PC-9 (cell line): ENCODE measurements around the gene USP36. TPM values are rescaled to one million over a fixed set of nuclear protein-coding genes. Genes with fewer than 3 reads are reported as not detected.

Source experiments
- BruUV-seq: library from RNA; stranded (reverse); fragments of 400-500 nt; replicated peaks from 2 replicates; lab custom pipeline; 2021; lab: Mats Ljungman, UMichigan
- CTCF ChIA-PET: fragments of 300-600 bp; sonication (Branson Sonifier 250); formaldehyde crosslinking; loops from one replicate; lab custom pipeline; 2022; ENCODE audit warnings: antibody characterized with exemption; lab: Charles Lee
- POLR2A ChIA-PET: fragments of 300-600 bp; sonication (Branson Sonifier 250); formaldehyde crosslinking; loops from one replicate; lab custom pipeline; 2022; ENCODE audit warnings: antibody characterized with exemption; ENCODE audit not compliant: unreplicated experiment; lab: Charles Lee
- DNase-seq, 2 experiments: peaks; one replicate each; pipeline versions ENCODE4 v3.0.0 to v3.0.0-alpha.2; 2015 to 2022; ENCODE audit warnings: mixed read lengths in 1 of 2
- H2AFZ ChIP-seq: fragments of 200-600 bp; sonication (generic); 2 replicates; pipeline ENCODE4 v1.8.1; 2017; ENCODE audit warnings: antibody characterized with exemption
- H3F3A ChIP-seq: fragments of 200-600 bp; sonication (generic); 2 replicates; pipeline ENCODE4 v1.8.1; 2017; ENCODE audit warnings: antibody characterized with exemption, mild to moderate bottlenecking, low read depth; ENCODE audit not compliant: insufficient read depth
- H3K27ac ChIP-seq: fragments of 200-600 bp; sonication (generic); 2 replicates; pipeline ENCODE4 v1.6.1; 2016; ENCODE audit warnings: mixed run types
- H3K27me3 ChIP-seq: fragments of 200-600 bp; sonication (generic); 2 replicates; pipeline ENCODE4 v1.6.1; 2016; ENCODE audit warnings: low read depth, mixed run types; ENCODE audit not compliant: insufficient read depth
- H3K36me3 ChIP-seq: fragments of 200-600 bp; sonication (generic); 2 replicates; pipeline ENCODE4 v1.6.1; 2016; ENCODE audit warnings: low read depth, mixed run types
- H3K4me1 ChIP-seq: fragments of 200-600 bp; sonication (generic); replicated peaks from 2 replicates; pipeline ENCODE4 v1.6.1; 2016; ENCODE audit warnings: mixed run types; ENCODE audit not compliant: insufficient read depth
- H3K4me2 ChIP-seq: fragments of 200-600 bp; sonication (generic); 2 replicates; pipeline ENCODE4 v1.6.1; 2017; ENCODE audit warnings: mixed run types
- H3K4me3 ChIP-seq: fragments of 200-600 bp; sonication (generic); 2 replicates; pipeline ENCODE4 v1.6.1; 2016; ENCODE audit warnings: mixed run types
- H3K79me2 ChIP-seq: fragments of 200-600 bp; sonication (generic); 2 replicates; pipeline ENCODE4 v1.6.1; 2017; ENCODE audit warnings: low read depth, mixed run types
- H3K9me2 ChIP-seq: fragments of 200-600 bp; sonication (generic); 2 replicates; pipeline ENCODE4 v1.8.1; 2017; ENCODE audit warnings: mild to moderate bottlenecking; ENCODE audit not compliant: insufficient read depth
- H3K9me3 ChIP-seq: fragments of 200-600 bp; sonication (generic); 2 replicates; pipeline ENCODE4 v1.8.1; 2016; ENCODE audit warnings: low read depth; ENCODE audit not compliant: insufficient read depth
- H4K20me1 ChIP-seq: fragments of 200-600 bp; sonication (generic); 2 replicates; pipeline ENCODE4 v1.8.1; 2017; ENCODE audit not compliant: insufficient read depth
- CTCF ChIP-seq: fragments of 200-600 bp; sonication (generic); conservative IDR thresholded peaks from 2 replicates; pipeline ENCODE4 v1.6.1; 2017; ENCODE audit warnings: mixed run types, antibody characterized with exemption, mild to moderate bottlenecking, moderate library complexity
- EZH2 ChIP-seq: fragments of 200-600 bp; sonication (generic); IDR thresholded peaks from 2 replicates; pipeline ENCODE4 v1.8.0; 2017; ENCODE audit warnings: antibody characterized with exemption, low read depth
- intact Hi-C: fragments of 100-400 bp; cut with micrococcal nuclease; formaldehyde crosslinking; loops from one replicate; pipeline ENCODE4 v1.10.0; 2022; ENCODE audit not compliant: unreplicated experiment
- total RNA-seq: library from RNA; stranded (reverse); gene quantifications from 2 replicates; pipeline ENCODE4 v1.2.3, GENCODE V29; 2021

The USP36 gene
- total RNA-seq, 1 experiment from 2014 or later = 46.2 TPM

- TF ChIP-seq EZH2 = no peak
- TF ChIP-seq CTCF = peak; percentile 58
- Histone ChIP-seq H3K27ac (no peak overlapping the region), H3K9me2 (no peaks in the 10 kb centered on the region), H3K4me2 (no peak overlapping the region), H3K79me2 (peaks cover 29% of the 10 kb centered on the region), H2AFZ (no peak overlapping the region), H3K9me3 (no peaks in the 10 kb centered on the region), H3F3A (peaks cover 5% of the 10 kb centered on the region; the same call in 1 of the 2 replicates), H3K27me3 (no peaks in the 10 kb centered on the region), H4K20me1 (peaks cover 8% of the 10 kb centered on the region; the same call in 1 of the 2 replicates), H3K36me3 (no peaks in the 10 kb centered on the region), H3K4me3 (no peak overlapping the region), H3K4me1 (peaks cover 13% of the 10 kb centered on the region)
- peak in 1 of 2 experiments; percentile 32 for DNase-seq
- CTCF ChIA-PET = interaction anchor here (0.6 kb wide), 1 partner anchor 77 kb away, joined by 8 read pairs; no protein-coding TSS in a partner anchor
- intact Hi-C loops = no loop called here
- no TSS peak for BruUV-seq
- POLR2A ChIA-PET = no interaction called here
Measured at GRCh38 chr17:78842881-78843565, 2.4 kb upstream of the USP36 start.

- Histone ChIP-seq H3K4me1 (peaks cover 13% of the 10 kb centered on the region), H3K79me2 (peaks cover 48% of the 10 kb centered on the region), H3K4me2 (peak overlapping the region; percentile 98), H3K9me3 (no peaks in the 10 kb centered on the region), H3F3A (peaks cover 5% of the 10 kb centered on the region; the same call in 1 of the 2 replicates), H2AFZ (peak overlapping the region; percentile 72; the same call in 1 of the 2 replicates), H3K27me3 (no peaks in the 10 kb centered on the region), H3K9me2 (no peaks in the 10 kb centered on the region), H3K4me3 (peak overlapping the region; percentile 95), H3K36me3 (0 out of 2 replicates have a peak, but pooled peaks cover 6% of the 10 kb centered on the region), H4K20me1 (peaks cover 11% of the 10 kb centered on the region; the same call in 1 of the 2 replicates), H3K27ac (peak overlapping the region; percentile 70)
- intact Hi-C loops = loop anchor here (1.0 kb wide), 3 partner anchors 22 to 94 kb away; no protein-coding TSS in a partner anchor
- no peak for DNase-seq
- BruUV-seq = no TSS peak
- ChIA-PET CTCF (no interaction called here), POLR2A (interaction anchor here (0.7 kb wide), 2 partner anchors 55 to 938 kb away, joined by 3 to 4 read pairs; no protein-coding TSS in a partner anchor)
- TF ChIP-seq CTCF = no peak
- TF ChIP-seq EZH2 = no peak
Measured at GRCh38 chr17:78840530-78840779, 159 bp downstream of the USP36 start.

GRCh38 chr17:78839762-78840529 is 668 bp downstream of the USP36 start:
- Histone ChIP-seq H3K79me2 (peaks cover 48% of the 10 kb centered on the region), H3K9me3 (no peaks in the 10 kb centered on the region), H4K20me1 (peaks cover 11% of the 10 kb centered on the region; the same call in 1 of the 2 replicates), H3K4me1 (peaks cover 13% of the 10 kb centered on the region), H3K4me2 (peak overlapping the region; percentile 98), H3K27me3 (no peaks in the 10 kb centered on the region), H3K9me2 (no peaks in the 10 kb centered on the region), H3K36me3 (0 out of 2 replicates have a peak, but pooled peaks cover 6% of the 10 kb centered on the region), H3F3A (peaks cover 5% of the 10 kb centered on the region; the same call in 1 of the 2 replicates), H2AFZ (peak overlapping the region; percentile 72; the same call in 1 of the 2 replicates), H3K27ac (peak overlapping the region; percentile 70), H3K4me3 (peak overlapping the region; percentile 95)
- ChIA-PET POLR2A (interaction anchor here (0.6 to 0.7 kb wide), 3 partner anchors 55 to 938 kb away, joined by 3 to 5 read pairs (median 4); no protein-coding TSS in a partner anchor), CTCF (no interaction called here)
- no TSS peak for BruUV-seq
- no peak for TF ChIP-seq EZH2
- no peak for TF ChIP-seq CTCF
- intact Hi-C loops = loop anchor here (1.0 kb wide), 3 partner anchors 22 to 94 kb away; no protein-coding TSS in a partner anchor
- peak; percentile 15 to 37 for DNase-seq
